ENCODE data around the gene TLE5.

GRCh38 chr19:3066482-3067049 lies 4.3 kb upstream of the TLE5 start:
- TF ChIP-seq CTCF (IDR thresholded peaks at IDR 0.05; ENCODE audit: borderline replicate concordance, extremely low read depth, low read length, poor library complexity, severe bottlenecking) (no peak), EZH2 (IDR thresholded peaks at IDR 0.05; ENCODE audit: borderline replicate concordance, low read depth, low read length, severe bottlenecking) (no peak)
